ENCODE data around the gene KAZN.

DNA sequence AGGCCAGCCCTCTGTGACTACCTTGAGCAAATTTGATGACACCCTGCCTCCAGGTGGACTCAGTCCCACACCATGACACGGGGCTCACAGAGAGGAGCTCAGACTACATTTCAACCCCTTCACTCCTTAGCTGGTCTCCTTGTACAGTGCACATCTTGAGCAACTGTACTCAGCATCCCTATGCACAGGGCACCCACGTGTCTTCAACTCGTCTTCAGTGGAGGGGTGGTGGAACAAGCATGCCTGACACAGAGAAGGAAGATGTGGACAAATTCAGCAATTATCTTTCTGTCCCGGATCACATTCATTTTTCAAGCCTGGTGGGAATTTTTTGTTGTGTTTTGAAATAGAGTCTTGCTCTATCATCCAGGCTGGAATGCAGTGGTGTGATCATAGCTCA lies 213.7 kb downstream of the KAZN start:
- TF ChIP-seq ZNF776 (tag by site-specific recombination; IDR thresholded peaks at IDR 0.05; ENCODE audit: borderline replicate concordance) (no peak), SP3 (tag by site-specific recombination; IDR thresholded peaks at IDR 0.05) (no peak), ZNF341 (tag by site-specific recombination; IDR thresholded peaks at IDR 0.05; ENCODE audit: low read depth) (no peak), MZF1 (tag by site-specific recombination; IDR thresholded peaks at IDR 0.05; ENCODE audit: borderline replicate concordance) (no peak), ZNF561 (tag by site-specific recombination; IDR thresholded peaks at IDR 0.05; ENCODE audit: borderline replicate concordance) (no peak), ZNF266 (tag by site-specific recombination; IDR thresholded peaks at IDR 0.05; ENCODE audit: low read depth) (no peak), HOXC10 (CRISPR knock-in tag; IDR thresholded peaks at IDR 0.05) (no peak)
- TF ChIP-seq, protein P1, sequence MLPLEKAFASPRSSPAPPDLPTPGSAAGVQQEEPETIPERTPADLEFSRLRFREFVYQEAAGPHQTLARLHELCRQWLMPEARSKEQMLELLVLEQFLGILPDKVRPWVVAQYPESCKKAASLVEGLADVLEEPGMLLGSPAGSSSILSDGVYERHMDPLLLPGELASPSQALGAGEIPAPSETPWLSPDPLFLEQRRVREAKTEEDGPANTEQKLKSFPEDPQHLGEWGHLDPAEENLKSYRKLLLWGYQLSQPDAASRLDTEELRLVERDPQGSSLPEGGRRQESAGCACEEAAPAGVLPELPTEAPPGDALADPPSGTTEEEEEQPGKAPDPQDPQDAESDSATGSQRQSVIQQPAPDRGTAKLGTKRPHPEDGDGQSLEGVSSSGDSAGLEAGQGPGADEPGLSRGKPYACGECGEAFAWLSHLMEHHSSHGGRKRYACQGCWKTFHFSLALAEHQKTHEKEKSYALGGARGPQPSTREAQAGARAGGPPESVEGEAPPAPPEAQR (tag by site-specific recombination; IDR thresholded peaks at IDR 0.05) = no peak
- TF ChIP-seq, protein P2, sequence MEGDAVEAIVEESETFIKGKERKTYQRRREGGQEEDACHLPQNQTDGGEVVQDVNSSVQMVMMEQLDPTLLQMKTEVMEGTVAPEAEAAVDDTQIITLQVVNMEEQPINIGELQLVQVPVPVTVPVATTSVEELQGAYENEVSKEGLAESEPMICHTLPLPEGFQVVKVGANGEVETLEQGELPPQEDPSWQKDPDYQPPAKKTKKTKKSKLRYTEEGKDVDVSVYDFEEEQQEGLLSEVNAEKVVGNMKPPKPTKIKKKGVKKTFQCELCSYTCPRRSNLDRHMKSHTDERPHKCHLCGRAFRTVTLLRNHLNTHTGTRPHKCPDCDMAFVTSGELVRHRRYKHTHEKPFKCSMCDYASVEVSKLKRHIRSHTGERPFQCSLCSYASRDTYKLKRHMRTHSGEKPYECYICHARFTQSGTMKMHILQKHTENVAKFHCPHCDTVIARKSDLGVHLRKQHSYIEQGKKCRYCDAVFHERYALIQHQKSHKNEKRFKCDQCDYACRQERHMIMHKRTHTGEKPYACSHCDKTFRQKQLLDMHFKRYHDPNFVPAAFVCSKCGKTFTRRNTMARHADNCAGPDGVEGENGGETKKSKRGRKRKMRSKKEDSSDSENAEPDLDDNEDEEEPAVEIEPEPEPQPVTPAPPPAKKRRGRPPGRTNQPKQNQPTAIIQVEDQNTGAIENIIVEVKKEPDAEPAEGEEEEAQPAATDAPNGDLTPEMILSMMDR (tag by site-specific recombination; IDR thresholded peaks at IDR 0.05) = no peak
- TF ChIP-seq, protein P3, sequence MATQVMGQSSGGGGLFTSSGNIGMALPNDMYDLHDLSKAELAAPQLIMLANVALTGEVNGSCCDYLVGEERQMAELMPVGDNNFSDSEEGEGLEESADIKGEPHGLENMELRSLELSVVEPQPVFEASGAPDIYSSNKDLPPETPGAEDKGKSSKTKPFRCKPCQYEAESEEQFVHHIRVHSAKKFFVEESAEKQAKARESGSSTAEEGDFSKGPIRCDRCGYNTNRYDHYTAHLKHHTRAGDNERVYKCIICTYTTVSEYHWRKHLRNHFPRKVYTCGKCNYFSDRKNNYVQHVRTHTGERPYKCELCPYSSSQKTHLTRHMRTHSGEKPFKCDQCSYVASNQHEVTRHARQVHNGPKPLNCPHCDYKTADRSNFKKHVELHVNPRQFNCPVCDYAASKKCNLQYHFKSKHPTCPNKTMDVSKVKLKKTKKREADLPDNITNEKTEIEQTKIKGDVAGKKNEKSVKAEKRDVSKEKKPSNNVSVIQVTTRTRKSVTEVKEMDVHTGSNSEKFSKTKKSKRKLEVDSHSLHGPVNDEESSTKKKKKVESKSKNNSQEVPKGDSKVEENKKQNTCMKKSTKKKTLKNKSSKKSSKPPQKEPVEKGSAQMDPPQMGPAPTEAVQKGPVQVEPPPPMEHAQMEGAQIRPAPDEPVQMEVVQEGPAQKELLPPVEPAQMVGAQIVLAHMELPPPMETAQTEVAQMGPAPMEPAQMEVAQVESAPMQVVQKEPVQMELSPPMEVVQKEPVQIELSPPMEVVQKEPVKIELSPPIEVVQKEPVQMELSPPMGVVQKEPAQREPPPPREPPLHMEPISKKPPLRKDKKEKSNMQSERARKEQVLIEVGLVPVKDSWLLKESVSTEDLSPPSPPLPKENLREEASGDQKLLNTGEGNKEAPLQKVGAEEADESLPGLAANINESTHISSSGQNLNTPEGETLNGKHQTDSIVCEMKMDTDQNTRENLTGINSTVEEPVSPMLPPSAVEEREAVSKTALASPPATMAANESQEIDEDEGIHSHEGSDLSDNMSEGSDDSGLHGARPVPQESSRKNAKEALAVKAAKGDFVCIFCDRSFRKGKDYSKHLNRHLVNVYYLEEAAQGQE (tag by site-specific recombination; IDR thresholded peaks at IDR 0.05) = no peak

All from HEK293 (cell line).